Measurements from ENCODE around the gene SPATA32.

SPATA32 gene

GRCh38 chr17:45293413-45294211 lies 31.7 kb upstream of the SPATA32 start:
- DNase-seq, result peak; percentile 81

- no peak for DNase-seq
Measured at GRCh38 chr17:45292696-45293412, 31.0 kb upstream of the SPATA32 start.

- DNase-seq, result peak; percentile 87
Measured at GRCh38 chr17:45291171-45291805, 29.4 kb upstream of the SPATA32 start.

- DNase-seq, result no peak
Measured at GRCh38 chr17:45290269-45290765, 28.4 kb upstream of the SPATA32 start.

DNA sequence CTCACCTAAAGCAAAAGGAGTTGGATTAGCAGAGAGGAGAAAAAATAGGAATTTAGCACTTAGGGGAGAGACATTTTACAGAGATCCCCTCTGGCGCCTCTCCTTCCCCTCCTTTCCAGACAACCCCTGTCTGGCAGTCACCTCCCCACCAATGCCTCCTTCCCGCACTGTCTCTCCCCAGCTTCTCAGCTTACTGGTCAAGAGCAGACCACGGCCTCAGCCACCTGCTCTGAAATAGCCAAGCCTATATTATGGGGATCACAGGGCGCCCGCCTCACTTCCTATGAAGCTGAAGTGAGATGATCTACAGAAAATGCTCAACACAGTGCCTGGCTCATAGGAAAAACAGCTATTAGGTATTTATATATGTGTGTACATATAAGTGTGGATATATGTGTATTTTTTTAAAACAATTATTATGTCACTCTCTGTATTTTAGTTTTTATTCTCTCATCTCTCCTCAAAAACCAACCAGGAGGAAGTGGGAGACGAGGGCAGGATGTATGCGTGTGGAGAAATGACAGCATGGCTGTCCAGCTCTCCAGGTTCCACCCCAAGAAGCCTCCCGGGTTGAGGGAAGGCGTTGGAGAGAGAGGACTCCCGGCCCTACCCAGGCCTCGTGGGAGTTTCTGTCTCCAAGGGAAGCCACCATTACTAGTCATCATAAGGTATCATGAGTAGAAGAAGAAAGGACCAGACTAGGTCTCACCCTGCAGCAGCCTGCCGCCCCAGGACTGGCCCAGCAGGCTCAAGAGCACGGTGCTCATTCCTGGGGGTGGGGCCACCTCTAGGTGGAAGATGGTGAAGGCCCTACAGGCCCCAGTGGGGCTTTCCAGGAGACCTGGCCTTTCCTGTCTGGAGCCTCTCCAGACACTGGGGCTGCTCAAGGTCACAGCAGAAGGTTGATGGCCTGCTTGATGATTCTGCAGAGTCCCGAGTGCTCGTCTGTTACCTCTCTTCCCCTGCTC lies 27.7 kb upstream of the SPATA32 start:
- peak; percentile 18 for DNase-seq

DNA sequence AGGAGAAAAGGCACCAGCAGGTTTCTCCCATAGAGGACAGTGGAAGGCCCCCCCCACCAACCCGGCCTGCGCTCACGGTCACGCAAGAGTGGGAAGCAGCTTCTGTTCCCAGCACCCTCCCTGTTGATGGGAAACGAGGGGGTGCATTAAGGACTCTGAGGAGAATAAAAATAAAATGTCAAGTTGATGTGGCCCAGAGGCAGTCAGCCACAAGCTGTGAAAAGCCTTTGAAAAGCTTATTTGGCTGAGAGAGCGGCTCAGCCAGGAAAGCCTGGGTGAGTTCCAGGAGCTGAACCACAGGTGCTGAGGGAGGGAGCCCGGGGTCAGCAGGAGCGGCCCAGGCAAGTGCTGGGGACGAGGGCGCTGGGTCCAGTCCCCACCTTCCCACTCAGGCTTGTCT lies 26.9 kb upstream of the SPATA32 start:
- DNase-seq, result no peak

GRCh38 chr17:45287526-45288500 lies 25.9 kb upstream of the SPATA32 start:
- DNase-seq, result no peak

DNA sequence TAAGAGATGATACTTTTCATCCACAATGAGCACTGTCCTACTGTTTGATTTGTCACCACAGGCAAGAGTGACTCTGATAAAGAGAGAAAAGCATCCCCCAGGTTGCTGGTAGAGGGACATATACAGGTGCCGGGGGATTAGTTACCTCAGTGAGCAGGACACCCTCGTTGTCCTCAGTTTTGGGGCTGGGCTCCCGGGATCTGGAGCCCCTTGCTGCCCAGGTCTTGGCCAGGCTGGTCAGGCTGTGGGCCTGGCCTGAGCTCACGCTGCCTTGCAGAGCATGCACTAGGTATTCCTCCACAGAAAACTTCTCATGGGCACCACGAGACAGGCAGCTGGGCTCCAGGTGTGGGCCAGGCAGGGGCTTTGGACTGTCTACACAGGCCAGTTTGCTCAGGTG lies 24.4 kb upstream of the SPATA32 start:
- DNase-seq, result no peak

GRCh38 chr17:45284176-45285140 lies 22.6 kb upstream of the SPATA32 start:
- no peak for DNase-seq

DNA sequence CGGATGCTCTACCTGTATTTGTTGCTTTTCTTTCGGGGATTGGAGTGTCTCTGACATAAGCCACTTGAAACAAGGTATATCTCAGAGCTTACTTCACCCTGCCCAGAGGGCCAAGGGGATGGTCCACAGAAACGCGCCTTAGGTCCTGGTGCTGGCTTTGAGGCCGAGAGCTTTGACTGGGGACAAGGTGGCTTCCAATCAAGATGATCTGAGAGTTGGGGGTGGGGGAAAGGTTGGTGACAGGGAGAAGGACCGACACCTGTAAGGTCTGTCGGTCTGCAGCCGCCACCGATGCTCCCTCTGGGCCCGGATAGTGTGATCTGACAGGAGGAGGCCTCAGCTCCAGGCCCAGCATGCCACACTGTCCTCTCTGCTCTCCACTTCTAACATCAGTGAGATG lies 21.8 kb upstream of the SPATA32 start:
- DNase-seq, result no peak

- DNase-seq, result no peak
Measured at GRCh38 chr17:45282683-45283644, 21.1 kb upstream of the SPATA32 start.

- no peak for DNase-seq
Measured at GRCh38 chr17:45279898-45280297, 18.0 kb upstream of the SPATA32 start.

DNA sequence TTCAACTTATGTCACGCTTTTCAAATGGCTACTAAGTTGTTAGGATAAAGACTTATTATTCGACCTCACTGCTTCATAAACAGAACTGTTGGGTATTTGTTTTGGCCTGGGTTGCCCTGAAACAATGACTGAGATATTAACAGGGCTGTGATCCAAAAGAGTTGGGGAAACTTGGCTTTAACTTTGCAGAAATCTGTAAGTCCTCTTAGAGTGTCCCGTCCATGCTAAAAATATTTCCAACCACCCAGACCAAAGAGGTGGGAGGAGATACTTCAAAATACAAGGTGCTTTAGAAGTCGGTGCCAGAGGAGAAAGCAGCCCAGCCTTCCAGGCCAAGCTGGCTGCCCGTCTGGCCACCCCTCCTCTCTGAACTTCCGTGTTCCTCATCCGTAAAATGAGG lies 16.1 kb upstream of the SPATA32 start:
- no peak for DNase-seq

DNA sequence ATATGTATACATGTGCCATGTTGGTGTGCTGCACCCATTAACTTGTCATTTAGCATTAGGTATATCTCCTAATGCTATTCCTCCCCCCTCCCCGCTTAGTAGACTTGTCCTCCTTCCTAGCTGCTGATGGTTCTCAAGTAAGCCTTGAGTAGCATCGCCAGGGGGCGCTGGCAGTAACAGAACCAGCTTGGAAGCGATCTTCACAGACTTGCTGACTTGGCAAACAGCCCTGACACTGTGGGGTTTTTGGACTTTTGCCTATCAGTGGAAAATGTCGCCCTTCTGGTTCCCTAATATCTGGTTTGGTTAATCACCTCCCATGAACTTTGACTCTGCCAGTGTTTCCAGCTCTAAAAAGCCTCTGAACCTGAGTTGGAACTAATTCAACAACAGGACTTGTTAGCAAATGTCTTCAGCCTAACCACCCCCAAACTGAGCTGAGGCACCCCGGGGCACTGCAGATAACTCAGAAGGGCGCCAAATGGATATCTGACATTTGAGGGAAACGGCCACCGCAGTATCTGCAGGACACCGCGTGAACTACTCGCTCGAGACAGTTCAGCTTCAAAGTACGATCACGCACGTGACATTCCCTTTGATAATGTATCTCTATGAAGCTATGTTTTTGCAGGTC lies 15.4 kb upstream of the SPATA32 start:
- peak; percentile 86 for DNase-seq

DNA sequence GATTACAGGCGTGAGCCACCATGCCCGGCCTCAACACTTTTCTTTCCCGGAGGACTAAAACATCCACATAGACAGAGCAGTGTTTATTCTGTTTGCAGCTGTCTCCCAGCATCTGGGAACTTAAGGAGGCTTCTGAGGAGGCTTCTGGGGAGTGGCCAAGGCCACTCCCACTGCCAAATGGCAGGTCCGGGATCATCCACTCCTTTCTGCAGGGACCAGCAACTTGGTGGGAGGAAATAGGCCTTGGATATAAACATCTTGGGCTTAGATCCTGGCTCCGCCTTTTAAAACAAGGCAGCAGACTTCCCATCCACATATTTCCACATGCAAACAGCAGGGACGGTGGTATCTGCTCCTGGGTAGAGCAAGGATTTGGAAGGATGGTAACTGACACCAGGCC lies 14.1 kb upstream of the SPATA32 start:
- DNase-seq, result no peak

DNA sequence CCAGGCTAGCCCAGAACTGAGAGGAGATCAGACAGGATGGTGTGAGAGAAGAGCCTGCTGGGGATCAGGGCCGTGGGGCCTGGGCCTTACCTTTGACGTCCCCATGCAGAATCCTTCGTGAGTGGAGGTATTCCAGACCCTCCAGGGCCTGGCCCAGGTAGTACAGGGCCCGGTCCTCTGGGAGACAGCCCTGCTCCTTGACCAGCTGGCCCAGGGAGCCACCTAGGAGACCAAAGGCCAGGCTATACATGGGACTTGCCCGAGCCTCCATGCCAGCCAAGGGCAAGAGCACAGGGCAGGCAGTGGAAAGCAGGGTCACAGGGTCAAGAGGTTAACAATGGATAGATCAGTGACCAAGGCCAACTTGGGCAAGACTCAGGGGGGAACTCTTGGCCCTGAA lies 12.1 kb upstream of the SPATA32 start:
- no peak for DNase-seq

GRCh38 chr17:45273551-45273957 lies 11.7 kb upstream of the SPATA32 start:
- no peak for DNase-seq

- no peak for DNase-seq
Measured at GRCh38 chr17:45271603-45272002, 9.7 kb upstream of the SPATA32 start.

All from MV-4-11 (cell line).